HG02798 (cell line): ENCODE results near the gene DZIP1L.
A peak's percentile ranks its signal among the peaks of the same experiment; 100 is the strongest.
"Not testable (repeated sequence)": the region's sequence is repeated elsewhere in the genome, so short reads cannot be mapped to it uniquely, and the experiment has no call there.

Experiments used
- ATAC-seq: cut with Tn5 transposase; IDR thresholded peaks from one replicate; pipeline ENCODE4 v1.9.1; 2021; ENCODE audit warnings: mild to moderate bottlenecking; ENCODE audit not compliant: unreplicated experiment, poor library complexity

Gene DZIP1L, protein sequence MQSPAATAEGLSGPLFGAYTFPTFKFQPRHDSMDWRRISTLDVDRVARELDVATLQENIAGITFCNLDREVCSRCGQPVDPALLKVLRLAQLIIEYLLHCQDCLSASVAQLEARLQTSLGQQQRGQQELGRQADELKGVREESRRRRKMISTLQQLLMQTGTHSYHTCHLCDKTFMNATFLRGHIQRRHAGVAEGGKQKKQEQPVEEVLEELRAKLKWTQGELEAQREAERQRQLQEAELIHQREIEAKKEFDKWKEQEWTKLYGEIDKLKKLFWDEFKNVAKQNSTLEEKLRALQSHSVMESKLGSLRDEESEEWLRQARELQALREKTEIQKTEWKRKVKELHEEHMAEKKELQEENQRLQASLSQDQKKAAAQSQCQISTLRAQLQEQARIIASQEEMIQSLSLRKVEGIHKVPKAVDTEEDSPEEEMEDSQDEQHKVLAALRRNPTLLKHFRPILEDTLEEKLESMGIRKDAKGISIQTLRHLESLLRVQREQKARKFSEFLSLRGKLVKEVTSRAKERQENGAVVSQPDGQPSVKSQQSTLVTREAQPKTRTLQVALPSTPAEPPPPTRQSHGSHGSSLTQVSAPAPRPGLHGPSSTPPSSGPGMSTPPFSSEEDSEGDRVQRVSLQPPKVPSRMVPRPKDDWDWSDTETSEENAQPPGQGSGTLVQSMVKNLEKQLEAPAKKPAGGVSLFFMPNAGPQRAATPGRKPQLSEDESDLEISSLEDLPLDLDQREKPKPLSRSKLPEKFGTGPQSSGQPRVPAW

DNA sequence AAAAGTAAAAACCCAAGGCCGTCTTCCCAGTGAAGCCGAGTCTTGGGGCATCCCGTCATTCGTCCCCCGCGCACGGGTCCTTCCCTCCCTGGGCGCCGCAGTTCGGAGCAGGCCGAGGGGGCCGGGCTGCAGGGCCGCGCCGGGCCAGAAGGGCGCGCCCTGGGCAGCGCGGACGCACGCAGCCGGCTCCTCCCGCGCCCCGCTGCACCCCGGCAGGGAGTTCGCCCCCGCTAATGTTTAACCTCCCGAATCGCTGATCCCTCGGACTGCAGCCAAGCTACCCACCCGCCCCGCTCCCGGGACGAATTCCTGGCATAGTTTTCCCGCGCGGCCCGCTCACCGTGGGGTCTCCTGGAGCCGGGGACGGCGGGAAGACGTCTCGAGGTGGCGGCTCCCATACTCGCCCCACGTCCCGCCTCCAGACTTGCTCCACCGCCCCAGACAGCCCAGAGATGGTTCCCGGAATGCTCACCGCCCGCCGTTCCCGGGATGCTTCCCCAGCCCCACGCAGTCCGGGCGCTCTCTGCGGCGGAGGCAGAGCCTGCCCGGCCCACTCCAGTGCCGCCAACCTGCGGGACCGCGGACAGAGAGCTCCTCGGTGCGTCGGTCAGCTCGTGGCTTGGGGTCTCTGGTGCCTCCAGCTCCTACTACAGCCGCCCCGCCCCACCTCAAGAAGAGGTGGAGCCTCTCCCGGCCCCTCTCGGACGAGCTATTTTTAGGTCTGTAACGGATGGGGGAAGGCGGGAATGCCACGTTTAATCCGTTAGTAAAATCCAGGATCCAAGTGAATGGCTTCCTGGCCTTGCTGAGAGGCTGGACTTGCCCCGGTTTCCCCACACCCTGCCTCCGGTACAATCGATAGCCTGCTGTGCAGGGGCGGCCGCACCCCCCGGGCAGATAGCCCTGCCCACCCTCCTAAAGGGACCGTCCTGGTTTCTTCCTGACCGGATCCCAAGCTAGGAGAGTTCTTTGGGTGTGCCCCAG lies at the start of gene DZIP1L:
Gene DZIP1L, minus strand, starts transcription at position 621 of the 984 bp plus-strand sequence. CDS start 11,637 bp downstream, outside the sequence.
- peak; percentile 85 for ATAC-seq

DNA sequence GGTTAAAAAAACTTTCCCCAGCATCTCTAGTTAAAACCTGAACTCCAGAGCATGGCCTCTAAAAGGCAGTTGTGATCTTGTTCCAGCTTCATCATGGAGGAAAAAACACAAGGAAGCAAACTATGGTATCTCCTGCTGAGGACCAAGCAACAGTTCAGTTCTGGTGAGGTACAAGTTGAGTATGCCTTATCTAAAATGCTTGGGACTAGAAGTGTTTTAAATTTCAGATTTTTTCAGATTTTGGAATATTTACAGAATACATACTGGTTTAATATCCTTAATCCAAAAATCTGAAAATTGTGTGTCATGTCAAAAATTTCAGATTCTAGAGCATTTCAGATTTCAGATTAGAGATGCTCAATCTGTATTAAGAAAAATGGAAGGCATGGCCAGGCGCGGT lies 49.7 kb upstream of the DZIP1L start:
- no peak for ATAC-seq

DNA sequence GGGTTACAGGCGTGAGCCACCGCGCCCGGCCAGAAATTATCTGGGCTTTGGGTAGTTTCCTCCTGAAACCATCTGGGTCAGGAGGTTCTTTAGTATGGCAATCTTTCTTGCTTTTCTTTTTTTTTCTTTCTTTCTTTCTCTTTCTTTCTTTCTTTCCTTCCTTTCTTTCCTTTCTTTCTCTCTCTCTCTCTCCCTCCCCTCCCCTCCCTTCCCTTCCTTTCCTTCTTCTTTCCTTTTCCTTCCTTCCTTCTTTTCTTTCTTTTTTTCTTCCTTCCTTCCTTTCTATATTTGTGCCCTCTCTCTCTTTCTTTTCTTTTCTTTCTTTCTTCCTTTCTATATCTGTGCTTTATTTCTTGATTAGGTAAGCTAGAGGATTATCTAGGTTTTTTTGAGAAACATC lies 42.3 kb upstream of the DZIP1L start:
- ATAC-seq, result no peak

DNA sequence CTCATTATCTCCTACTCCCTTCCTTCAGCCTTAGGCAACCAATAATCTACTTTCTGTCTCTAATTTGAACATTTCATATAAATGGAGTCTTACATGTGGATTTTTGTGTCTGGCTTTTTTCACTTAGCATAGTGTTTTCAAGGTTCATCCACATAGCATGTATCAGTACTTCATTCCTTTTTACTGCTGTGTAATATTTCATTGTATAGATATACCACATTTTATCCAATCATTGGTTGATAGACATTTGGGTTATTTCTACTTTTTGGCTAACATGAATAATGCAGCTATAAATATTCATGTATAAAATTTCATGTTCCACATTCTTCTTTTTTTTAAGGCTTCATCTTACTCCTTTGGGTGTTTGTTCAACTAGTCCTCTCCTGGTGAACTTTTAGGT lies 39.1 kb upstream of the DZIP1L start:
- no peak for ATAC-seq

DNA sequence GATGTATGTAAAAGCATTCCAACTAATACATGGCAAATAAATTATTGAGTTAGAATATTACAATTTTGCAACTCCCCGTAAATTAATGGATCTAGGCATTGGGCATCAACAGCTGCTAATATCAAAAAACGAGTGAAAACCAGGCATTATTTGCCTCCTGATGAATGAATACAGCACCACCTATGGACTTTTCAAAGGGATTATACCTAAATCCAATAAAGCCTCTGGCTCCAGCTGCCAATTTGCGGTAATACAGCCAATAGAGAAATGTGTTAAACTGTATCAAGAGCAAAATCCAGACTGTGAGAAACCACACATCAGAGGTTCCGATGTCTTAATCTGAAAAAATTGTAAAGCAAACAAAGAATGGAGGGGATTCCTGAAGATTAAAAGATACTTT lies 33.1 kb upstream of the DZIP1L start:
- no peak for ATAC-seq

DNA sequence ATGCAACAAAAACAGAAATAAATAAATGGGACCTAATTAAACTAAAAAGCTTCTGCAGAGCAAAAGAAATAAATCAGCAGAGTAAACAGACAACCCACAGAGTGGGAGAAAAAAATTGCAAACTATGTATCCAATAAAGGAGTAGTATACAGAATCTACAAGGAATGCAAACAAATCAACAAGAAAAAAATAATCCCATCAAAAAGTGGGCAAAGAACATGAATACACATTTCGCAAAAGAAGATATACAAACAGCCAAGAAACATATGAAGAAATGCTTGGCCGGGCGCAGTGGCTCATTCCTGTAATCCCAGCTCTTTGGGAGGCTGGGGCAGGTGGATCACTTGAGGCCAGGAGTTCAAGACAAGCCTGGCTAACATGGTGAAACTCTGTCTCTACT lies 26.8 kb upstream of the DZIP1L start:
- not testable (repeated sequence) for ATAC-seq

DNA sequence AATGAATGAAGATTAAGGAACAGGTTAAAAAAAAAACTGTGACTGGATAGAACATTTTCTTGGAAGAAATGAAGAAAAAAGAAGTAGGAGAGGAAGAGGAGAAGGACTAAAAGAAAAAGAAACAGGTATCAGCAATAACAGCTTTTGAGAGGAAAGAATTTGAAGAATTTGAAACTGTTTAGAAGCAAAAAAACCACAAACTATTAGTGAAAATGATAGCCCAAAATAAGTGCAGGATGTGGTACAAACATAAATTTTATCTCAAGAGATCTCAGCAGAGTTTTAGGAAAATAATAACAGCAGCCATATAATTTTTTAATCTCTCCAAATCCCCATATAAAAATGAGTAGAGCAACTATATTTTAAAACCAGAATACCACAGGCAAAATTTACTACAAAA lies 25.5 kb upstream of the DZIP1L start:
- no peak for ATAC-seq

DNA sequence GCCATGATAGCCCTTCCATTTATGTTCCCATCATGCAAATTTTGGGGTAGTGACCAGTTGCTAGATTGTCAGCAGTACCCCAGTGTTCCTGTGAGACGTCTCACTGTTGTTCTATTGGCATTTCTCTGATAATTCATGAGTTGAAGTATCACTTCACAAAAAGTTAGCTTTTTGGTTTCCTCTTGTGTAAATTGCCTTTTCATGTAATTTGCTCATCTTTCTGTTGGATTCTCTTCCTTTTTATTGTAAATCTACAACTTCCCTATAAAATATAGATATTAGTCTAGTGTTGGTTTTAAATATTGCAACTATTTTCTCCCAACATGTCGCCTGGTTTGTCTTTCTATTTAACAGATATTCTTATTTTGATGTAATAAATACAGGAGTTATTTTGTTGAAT lies 24.3 kb upstream of the DZIP1L start:
- no peak for ATAC-seq

DNA sequence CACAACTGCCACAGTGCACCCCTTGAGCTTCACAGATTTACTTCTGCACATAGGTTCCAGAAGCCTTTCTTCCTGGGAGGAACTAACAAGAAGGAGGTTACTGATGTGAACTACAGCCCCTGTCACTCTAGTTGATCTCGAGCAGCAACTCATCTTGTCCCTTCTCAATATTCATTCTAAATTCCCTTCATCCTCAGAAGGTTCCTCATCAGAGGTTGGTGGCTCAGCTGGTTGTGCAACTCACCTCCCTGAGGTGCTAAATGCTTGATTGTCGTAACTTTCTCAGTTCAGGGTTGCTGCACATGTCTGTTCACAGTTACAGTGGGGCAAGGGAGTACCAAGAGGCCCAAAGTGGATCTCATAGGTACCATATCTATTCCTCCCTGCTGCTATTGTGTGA lies 22.5 kb upstream of the DZIP1L start:
- ATAC-seq, result no peak

DNA sequence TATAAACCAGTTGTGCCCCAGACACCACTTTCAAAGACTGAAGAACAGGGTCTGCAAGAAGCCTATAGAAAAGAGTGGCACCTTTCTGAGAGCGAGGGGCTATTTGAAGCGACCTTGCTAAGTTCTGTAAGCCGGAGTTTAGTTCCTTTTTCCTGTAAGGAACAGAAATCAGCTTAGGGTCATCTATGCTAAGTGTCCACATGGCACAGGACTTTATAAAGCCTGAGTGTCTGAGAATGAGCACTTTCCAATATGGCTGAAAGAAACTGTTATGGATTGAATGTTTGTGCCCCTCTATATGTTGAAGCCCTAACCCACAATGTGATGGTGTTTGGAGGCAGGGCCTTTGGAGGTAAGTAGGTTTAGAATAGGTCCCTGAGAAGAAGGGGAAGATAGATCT lies 20.8 kb upstream of the DZIP1L start:
- no peak for ATAC-seq

DNA sequence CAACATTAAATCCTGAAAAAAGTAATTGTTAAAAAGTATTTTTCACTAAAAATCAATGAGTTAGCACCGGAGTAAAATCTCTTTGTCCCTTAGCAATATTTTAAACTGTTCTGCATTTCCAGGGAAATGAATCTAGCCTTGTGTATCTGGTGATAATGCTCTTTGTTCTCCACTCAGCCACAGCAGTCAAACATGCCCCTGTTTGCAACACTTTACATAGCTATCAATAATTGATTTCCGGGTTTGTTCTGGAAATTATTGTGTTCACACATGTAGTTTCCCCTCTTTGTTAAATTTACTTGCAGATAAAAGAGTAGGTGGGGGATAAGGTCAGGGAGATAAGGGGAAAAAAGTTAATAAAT lies 20.4 kb upstream of the DZIP1L start:
- ATAC-seq, result no peak

DNA sequence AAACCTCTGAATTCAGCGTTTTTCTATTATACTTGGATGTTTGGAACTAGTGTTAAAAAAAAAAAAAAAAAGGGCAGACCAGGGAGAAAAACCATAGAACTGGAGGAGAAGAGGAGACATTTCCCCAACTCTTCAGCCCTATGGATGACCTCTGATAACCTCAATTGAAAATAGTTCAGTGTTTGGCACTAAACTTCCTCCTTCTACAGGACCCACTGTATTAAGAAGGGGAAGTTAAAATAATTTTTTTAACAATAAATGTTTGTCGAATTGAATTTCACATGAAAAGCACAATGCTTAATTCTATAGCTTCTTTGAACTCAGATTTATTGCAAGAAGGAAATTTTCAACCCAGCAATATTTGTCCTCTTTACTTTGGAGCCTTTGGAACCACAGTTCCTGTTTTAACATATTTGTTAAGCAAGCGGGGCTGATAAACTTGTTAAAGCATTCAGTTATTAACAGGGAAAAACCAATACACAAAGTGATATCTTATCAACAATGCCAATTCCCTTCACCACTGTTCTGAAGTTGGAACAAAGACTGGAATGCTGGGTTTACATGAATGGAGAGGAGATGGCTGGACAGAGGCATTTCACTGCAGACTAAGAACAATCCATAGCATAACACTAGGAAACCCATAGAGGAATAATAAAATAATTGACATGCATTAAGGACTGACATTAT lies 19.9 kb upstream of the DZIP1L start:
- no peak for ATAC-seq

DNA sequence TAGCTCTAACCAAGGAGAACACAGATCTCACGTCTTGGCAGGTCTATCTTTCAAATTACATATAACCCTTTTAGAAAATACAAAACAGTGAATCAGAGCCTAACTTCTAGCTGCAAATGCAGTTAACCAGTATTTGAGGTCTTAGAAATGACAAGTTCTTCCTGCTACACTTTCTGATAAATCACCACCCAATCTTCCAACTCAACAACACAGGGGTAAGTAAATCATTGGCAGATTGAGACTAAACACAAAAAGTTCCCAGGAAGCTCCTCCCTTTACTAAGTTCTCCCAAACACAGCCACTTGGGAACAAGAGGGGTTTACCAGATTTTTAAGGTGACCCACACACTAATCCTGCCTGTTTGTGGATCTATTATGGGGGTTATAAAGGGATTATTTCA lies 16.8 kb upstream of the DZIP1L start, which contains the start of gene A4GNT:
Gene A4GNT, minus strand, starts transcription at position 152 of the 400 bp plus-strand sequence. CDS start 1,134 bp downstream, outside the sequence.
- no peak for ATAC-seq

DNA sequence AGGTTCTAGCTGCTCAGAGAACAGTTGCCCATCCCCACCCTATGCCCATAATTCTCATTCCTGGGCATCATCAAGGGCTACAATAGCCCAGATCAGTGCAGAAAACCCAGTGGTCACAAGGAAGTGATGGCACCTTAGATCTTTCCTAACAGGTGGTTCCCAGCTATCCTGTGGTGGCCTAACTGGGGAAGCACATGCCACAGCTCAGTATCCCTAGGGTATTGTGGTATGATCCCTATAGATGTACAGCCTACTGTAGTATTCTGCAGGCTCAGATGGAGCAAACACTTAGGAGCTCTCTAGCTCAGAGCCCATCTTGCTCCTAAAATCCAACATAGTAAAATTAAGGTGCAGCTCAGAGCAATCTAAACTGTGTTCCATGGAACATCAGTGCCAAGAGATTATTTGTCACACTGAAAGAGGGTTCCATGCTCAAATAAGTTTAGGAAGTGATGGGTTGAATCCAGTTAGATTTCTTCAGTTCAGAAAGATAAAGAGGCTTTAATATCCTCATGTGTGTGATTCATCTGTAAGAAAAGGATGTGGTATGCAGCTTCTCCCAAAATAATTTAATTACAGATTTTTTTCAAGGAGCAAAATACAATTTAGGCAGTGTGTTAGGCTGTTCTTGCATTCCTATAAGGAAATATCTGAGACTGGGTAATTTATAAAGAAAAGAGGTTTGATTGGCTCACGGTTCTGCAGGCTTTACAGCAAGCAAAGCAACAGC lies 12.4 kb upstream of the DZIP1L start:
- ATAC-seq, result no peak

DNA sequence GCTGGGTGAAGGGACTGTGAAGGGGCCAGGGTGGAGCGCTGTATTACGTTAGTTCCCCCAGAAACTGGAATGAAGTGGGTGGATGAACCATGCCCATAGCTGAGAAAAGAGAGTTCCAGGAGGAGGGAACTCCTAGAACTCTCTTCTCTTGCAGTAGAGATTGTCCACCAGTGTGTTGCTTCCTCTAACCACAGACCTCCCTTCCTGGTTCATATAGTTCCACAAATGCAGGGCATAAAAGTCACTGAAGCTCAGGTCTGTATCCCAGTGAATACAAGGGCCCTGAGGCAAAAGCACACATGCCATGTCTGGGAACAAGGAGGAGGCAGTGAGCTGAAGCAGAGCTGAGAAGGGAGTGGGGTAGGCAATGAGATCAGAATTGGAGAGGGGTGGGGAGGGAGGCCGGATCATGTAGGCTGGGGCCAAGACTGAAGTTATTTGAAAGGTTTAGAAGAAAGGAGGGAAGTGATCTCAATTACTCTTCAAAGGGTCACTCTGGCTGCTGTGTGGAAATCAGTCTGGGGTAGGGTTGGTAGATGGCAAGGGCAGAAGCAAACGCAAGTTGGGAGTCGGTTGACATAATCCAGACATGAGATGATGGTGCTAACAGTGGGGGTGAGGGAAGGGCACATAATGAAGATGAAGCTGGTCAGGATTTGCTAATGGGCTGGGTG lies 10.3 kb upstream of the DZIP1L start:
- no peak for ATAC-seq

DNA sequence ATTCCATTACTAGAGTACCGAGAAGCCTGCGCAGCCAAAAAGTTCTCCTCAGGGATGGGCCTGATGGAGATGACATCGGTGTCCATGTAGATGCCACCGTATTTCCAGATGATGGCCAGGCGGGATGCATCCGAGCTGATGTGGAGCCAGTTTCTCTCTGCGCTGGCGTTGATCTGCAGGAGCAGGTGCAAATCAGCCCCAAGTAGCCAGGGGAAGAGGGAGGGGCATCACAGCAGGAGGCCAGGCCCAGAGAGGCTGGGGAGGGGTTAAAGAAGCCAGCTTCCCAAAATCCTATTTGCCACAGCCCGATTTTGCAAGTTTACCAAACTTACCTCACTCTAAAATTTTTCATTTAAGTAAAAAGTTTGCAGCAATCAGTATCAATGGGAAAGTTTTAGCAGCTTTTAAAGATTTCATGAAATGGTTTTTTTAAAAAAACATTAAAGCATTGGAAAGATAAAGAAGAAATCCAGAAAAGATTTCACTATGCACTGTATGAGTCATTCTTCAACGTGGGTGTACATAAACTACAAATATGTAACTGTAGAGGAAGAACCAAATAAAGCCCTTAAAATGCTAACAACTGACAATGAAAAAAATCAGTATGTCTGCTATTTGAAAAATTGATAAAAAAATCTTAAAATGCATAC lies 9.4 kb upstream of the DZIP1L start:
- no peak for ATAC-seq

DNA sequence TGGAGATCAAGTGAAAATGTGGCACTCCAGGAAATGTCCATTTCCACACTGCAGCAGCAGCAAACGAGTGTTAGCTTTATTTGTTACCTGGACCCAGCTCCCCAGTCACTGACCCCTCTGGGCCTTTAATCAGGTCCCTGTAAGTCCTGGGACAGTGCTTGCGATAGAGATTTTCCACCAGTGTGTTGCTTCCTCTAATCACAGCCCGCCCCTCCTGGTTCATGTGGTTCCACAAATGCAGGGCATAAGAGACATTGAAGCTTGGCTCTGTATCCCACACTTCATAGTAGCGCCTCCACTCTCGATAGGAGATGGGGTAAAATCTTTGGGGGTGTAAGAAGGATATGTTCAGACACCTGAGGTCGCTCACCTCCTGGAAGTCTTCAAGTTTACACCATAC lies 8.8 kb upstream of the DZIP1L start:
- ATAC-seq, result no peak

DNA sequence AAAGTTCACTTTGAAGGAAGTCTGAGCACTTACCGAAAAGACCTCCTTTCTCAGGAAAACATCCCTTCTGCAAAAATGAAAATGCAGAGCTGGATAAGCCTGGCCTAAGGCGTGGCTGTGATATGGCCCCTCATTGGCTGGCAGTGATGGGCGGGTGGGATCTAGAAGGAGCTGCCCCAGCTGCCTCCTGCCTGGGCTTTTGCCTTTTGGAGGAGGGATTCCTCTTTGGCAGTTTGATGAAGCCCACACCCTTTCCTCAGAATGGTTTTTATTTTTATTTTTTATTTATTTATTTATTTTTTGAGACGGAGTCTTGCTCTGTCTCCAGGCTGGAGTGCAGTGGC lies 4.0 kb upstream of the DZIP1L start:
- ATAC-seq, result no peak
